Caco-2 (cell line): Measurements from ENCODE around the gene TXNDC5. TPM values are rescaled to one million over a fixed set of nuclear protein-coding genes. Genes with fewer than 3 reads are reported as not detected.

ENCODE experiments used
- BruUV-seq: library from RNA; stranded (reverse); fragments of 400-500 nt; replicated peaks from 2 replicates; lab custom pipeline; 2021; lab: Mats Ljungman, UMichigan
- CTCF ChIA-PET: fragments of 300-600 bp; sonication (Branson Sonifier 250); formaldehyde crosslinking; loops from one replicate; lab custom pipeline; 2022; ENCODE audit warnings: antibody characterized with exemption; lab: Charles Lee
- POLR2A ChIA-PET: fragments of 300-600 bp; sonication (Branson Sonifier 250); formaldehyde crosslinking; loops from one replicate; lab custom pipeline; 2022; ENCODE audit warnings: antibody characterized with exemption; lab: Charles Lee
- DNase-seq, 2 experiments: peaks; one replicate each; pipeline versions ENCODE4 v3.0.0 to v3.0.0-alpha.2; 2020 to 2022
- H3K27me3 ChIP-seq: replicated peaks from 2 replicates; pipeline ENCODE4 v1.6.0; 2011; ENCODE audit warnings: low read length; ENCODE audit not compliant: control insufficient read depth, insufficient read depth
- H3K36me3 ChIP-seq: 2 replicates; pipeline ENCODE4 v1.5.1; 2011; ENCODE audit warnings: low read length; ENCODE audit not compliant: control insufficient read depth, insufficient read depth
- H3K4me1 ChIP-seq: fragments of 250-450 bp; sonication (Bioruptor Pico); 2 replicates; pipeline ENCODE4 v1.5.1; 2020; ENCODE audit warnings: mild to moderate bottlenecking
- H3K4me3 ChIP-seq: 2 replicates; pipeline ENCODE4 v1.5.1; 2011; ENCODE audit warnings: low read depth, mild to moderate bottlenecking, control low read depth, low read length
- H3K9me3 ChIP-seq: fragments of 250-450 bp; sonication (Bioruptor Pico); 2 replicates; pipeline ENCODE4 v1.5.1; 2020; ENCODE audit warnings: mild to moderate bottlenecking, moderate library complexity
- H3K27ac Mint-ChIP-seq: one replicate; pipeline ENCODE4 v1.8.0; 2022; ENCODE audit warnings: mixed read lengths; ENCODE audit not compliant: unreplicated experiment
- H3K27me3 Mint-ChIP-seq: one replicate; pipeline ENCODE4 v1.8.0; 2022; ENCODE audit warnings: mixed read lengths; ENCODE audit not compliant: insufficient read depth, unreplicated experiment
- H3K36me3 Mint-ChIP-seq: one replicate; pipeline ENCODE4 v1.8.0; 2022; ENCODE audit warnings: mild to moderate bottlenecking, mixed read lengths; ENCODE audit not compliant: insufficient read depth, unreplicated experiment
- H3K4me1 Mint-ChIP-seq: one replicate; pipeline ENCODE4 v1.8.0; 2022; ENCODE audit warnings: low read depth, mixed read lengths; ENCODE audit not compliant: unreplicated experiment
- H3K4me3 Mint-ChIP-seq: one replicate; pipeline ENCODE4 v1.8.0; 2022; ENCODE audit warnings: mild to moderate bottlenecking, moderate library complexity, mixed read lengths; ENCODE audit not compliant: unreplicated experiment
- H3K9me3 Mint-ChIP-seq: one replicate; pipeline ENCODE4 v1.8.0; 2022; ENCODE audit warnings: mixed read lengths; ENCODE audit not compliant: unreplicated experiment
- CTCF ChIP-seq, 2 experiments: fragments of 200-600 bp in 1 of 2; IDR thresholded peaks; 1 replicate in 1 of 2; 2 replicates in 1 of 2; pipeline versions ENCODE4 v1.5.1 to v1.8.0; 2011 to 2022; ENCODE audit warnings: antibody characterized with exemption in 1 of 2, control low read depth in 1 of 2, inconsistent platforms in 1 of 2, low read depth in 1 of 2, low read length in 1 of 2, mild to moderate bottlenecking in 1 of 2, moderate library complexity in 1 of 2; ENCODE audit not compliant: insufficient read depth in 1 of 2, severe bottlenecking in 1 of 2, unreplicated experiment in 1 of 2
- intact Hi-C: fragments of 100-400 bp; cut with micrococcal nuclease; formaldehyde crosslinking; loops from one replicate; pipeline ENCODE4 v1.10.0; 2022; ENCODE audit not compliant: unreplicated experiment
- total RNA-seq: library from RNA; stranded (reverse); gene quantifications from 2 replicates; pipeline ENCODE4 v1.2.3, GENCODE V29; 2022

The TXNDC5 gene
- total RNA-seq, 1 experiment from 2014 or later: 117 TPM

GRCh38 chr6:7909323-7910276 lies 988 bp downstream of the TXNDC5 start:
- Histone ChIP-seq H3K4me3 (peak overlapping the region; percentile 77), H3K9me3 (no peaks in the 10 kb centered on the region), H3K36me3 (0 out of 2 replicates have a peak, but pooled peaks cover 1% of the 10 kb centered on the region), H3K4me1 (peaks cover 5% of the 10 kb centered on the region; the same call in 1 of the 2 replicates), H3K27me3 (no peaks in the 10 kb centered on the region)
- peak; percentile 71 to 76 for DNase-seq
- Mint-ChIP-seq H3K27me3 (no peaks in the 10 kb centered on the region), H3K4me3 (peak overlapping the region; percentile 80), H3K27ac (peak overlapping the region; percentile 39), H3K4me1 (no peaks in the 10 kb centered on the region), H3K9me3 (no peaks in the 10 kb centered on the region), H3K36me3 (peaks cover 21% of the 10 kb centered on the region)
- ChIA-PET POLR2A (no interaction called here), CTCF (no interaction called here)
- BruUV-seq: no TSS peak
- intact Hi-C loops: loop anchor here (2.0 to 10.0 kb wide), 3 partner anchors 83 to 185 kb away; partner anchors contain the start of genes BLOC1S5 and BMP6
- TF ChIP-seq CTCF (IDR thresholded peaks at IDR 0.05; ENCODE audit: insufficient read depth in 1 of 2, low read depth in 1 of 2, low read length in 1 of 2, severe bottlenecking in 1 of 2, unreplicated experiment in 1 of 2): no peak

GRCh38 chr6:7907159-7907558 lies 3.4 kb downstream of the TXNDC5 start:
- Mint-ChIP-seq H3K9me3 (no peaks in the 10 kb centered on the region), H3K27ac (no peak overlapping the region), H3K27me3 (no peaks in the 10 kb centered on the region), H3K4me1 (no peaks in the 10 kb centered on the region), H3K36me3 (peaks cover 42% of the 10 kb centered on the region), H3K4me3 (no peak overlapping the region)
- ChIA-PET CTCF (no interaction called here), POLR2A (no interaction called here)
- peaks cover 5% of the 10 kb centered on the region; the same call in 1 of the 2 replicates for H3K4me1 ChIP-seq
- BruUV-seq: no TSS peak
- H3K4me3 ChIP-seq: no peak overlapping the region
- 0 out of 2 replicates have a peak, but pooled peaks cover 1% of the 10 kb centered on the region for H3K36me3 ChIP-seq
- H3K9me3 ChIP-seq: no peaks in the 10 kb centered on the region
- intact Hi-C loops: no loop called here
- H3K27me3 ChIP-seq: no peaks in the 10 kb centered on the region
- TF ChIP-seq CTCF (IDR thresholded peaks at IDR 0.05; ENCODE audit: insufficient read depth in 1 of 2, low read depth in 1 of 2, low read length in 1 of 2, severe bottlenecking in 1 of 2, unreplicated experiment in 1 of 2): no peak
- DNase-seq: no peak

- ChIA-PET POLR2A (no interaction called here), CTCF (no interaction called here)
- no TSS peak for BruUV-seq
- Histone ChIP-seq H3K4me1 (peaks cover 5% of the 10 kb centered on the region; the same call in 1 of the 2 replicates), H3K27me3 (no peaks in the 10 kb centered on the region), H3K4me3 (no peak overlapping the region), H3K36me3 (0 out of 2 replicates have a peak, but pooled peaks cover 1% of the 10 kb centered on the region), H3K9me3 (no peaks in the 10 kb centered on the region)
- H3K9me3 Mint-ChIP-seq: no peaks in the 10 kb centered on the region
- no peak overlapping the region for H3K4me3 Mint-ChIP-seq
- H3K27ac Mint-ChIP-seq: no peak overlapping the region
- H3K27me3 Mint-ChIP-seq: no peaks in the 10 kb centered on the region
- DNase-seq: no peak
- H3K36me3 Mint-ChIP-seq: peaks cover 45% of the 10 kb centered on the region
- no peaks in the 10 kb centered on the region for H3K4me1 Mint-ChIP-seq
- no peak for TF ChIP-seq CTCF (IDR thresholded peaks at IDR 0.05; ENCODE audit: insufficient read depth in 1 of 2, low read depth in 1 of 2, low read length in 1 of 2, severe bottlenecking in 1 of 2, unreplicated experiment in 1 of 2)
- intact Hi-C loops: no loop called here
Measured at GRCh38 chr6:7906741-7907140, 3.8 kb downstream of the TXNDC5 start.
